ENCODE results near the gene LPAR1. TPM values are rescaled to one million over a fixed set of nuclear protein-coding genes. Genes with fewer than 3 reads are reported as not detected.

Gene LPAR1
- total and polyA plus RNA-seq, 9 of the 15 experiments (the other 6 are each of a cell fraction or from before 2014, with no cell fraction given), result 0.13 TPM; not detected in 8

GRCh38 chr9:111013707-111014106 is 24.6 kb downstream of the LPAR1 start:
- H3K9me3 ChIP-seq (replicated peaks; ENCODE audit: control insufficient read depth, insufficient read depth, low read depth, low read length), result no peaks in the 10 kb centered on the region
- H3K9ac ChIP-seq (ENCODE audit: insufficient read depth in 1 of 2, low read depth in 2 of 2, low read length in 2 of 2), result no peak overlapping the region
- 0% methylated on average over 1 of the region's 1 CpG for WGBS (ENCODE audit: insufficient coverage, low coverage, missing lambda C conversion rate)
- no peak overlapping the region for H3K4me2 ChIP-seq (ENCODE audit: insufficient read depth, low read length)
- no peaks in the 10 kb centered on the region for H3K36me3 ChIP-seq (ENCODE audit: control insufficient read depth, insufficient read depth, low read length)
- ChIA-PET POLR2A (no interaction called here), CTCF (ENCODE audit: low intra/inter-chr PET ratio) (no interaction called here)
- no peaks in the 10 kb centered on the region for H4K20me1 ChIP-seq (replicated peaks; ENCODE audit: control insufficient read depth, insufficient read depth, low read length)
- H3K4me3 ChIP-seq, result no peak overlapping the region
- no peak overlapping the region for H2AFZ ChIP-seq (ENCODE audit: low read depth, low read length)
- no peaks in the 10 kb centered on the region for H3K4me1 ChIP-seq (replicated peaks in 1 of 2; ENCODE audit: control insufficient read depth in 2 of 2, insufficient read depth in 2 of 2, low read length in 2 of 2)
- in situ Hi-C loops (cut with MboI) (no loop called here), intact Hi-C loops (cut with micrococcal nuclease) (no loop called here)
- DNase-seq (ENCODE audit: extremely low read depth in 1 of 4, low spot score in 3 of 4) (no peak), ATAC-seq (no peak), FAIRE-seq (no peak)
- BruUV-seq (replicated peaks), result no TSS peak
- no peaks in the 10 kb centered on the region for H3K79me2 ChIP-seq (ENCODE audit: control insufficient read depth, insufficient read depth, low read length)
- H3K9me1 ChIP-seq (ENCODE audit: control insufficient read depth, insufficient read depth, low read length), result no peaks in the 10 kb centered on the region
- H3K27me3 ChIP-seq (ENCODE audit: control insufficient read depth in 2 of 2, insufficient read depth in 2 of 2, low read length in 2 of 2), result no peaks in the 10 kb centered on the region
- no peak overlapping the region for H3K27ac ChIP-seq (ENCODE audit: extremely low read depth, low read depth, low read length)
- TF ChIP-seq E2F8 (IDR thresholded peaks at IDR 0.05; ENCODE audit: low read depth, partially characterized antibody) (no peak), ETV1 (tag; conservative IDR thresholded peaks at IDR 0.05; ENCODE audit: low read depth) (no peak), SP1 (CRISPR knock-in tag; IDR thresholded peaks at IDR 0.05) (no peak), BRF1 (IDR thresholded peaks at IDR 0.05; ENCODE audit: borderline replicate concordance, extremely low read depth, insufficient read length) (no peak), XRCC4 (IDR thresholded peaks at IDR 0.05; ENCODE audit: extremely low read depth, insufficient read depth, insufficient read length) (no peak), ETS1 (conservative IDR thresholded peaks at IDR 0.05; ENCODE audit: control insufficient read depth, low read depth, low read length) (no peak), FOXA1 (IDR thresholded peaks at IDR 0.05; ENCODE audit: borderline replicate concordance) (no peak), FIP1L1 (IDR thresholded peaks at IDR 0.05; ENCODE audit: low read depth, low read length, poor library complexity, severe bottlenecking) (no peak), FOXP1 (CRISPR knock-in tag; IDR thresholded peaks at IDR 0.05) (no peak)
- TF ChIP-seq, protein P1, sequence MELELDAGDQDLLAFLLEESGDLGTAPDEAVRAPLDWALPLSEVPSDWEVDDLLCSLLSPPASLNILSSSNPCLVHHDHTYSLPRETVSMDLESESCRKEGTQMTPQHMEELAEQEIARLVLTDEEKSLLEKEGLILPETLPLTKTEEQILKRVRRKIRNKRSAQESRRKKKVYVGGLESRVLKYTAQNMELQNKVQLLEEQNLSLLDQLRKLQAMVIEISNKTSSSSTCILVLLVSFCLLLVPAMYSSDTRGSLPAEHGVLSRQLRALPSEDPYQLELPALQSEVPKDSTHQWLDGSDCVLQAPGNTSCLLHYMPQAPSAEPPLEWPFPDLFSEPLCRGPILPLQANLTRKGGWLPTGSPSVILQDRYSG (tag; conservative IDR thresholded peaks at IDR 0.05; ENCODE audit: low read depth), result no peak
- TF ChIP-seq, protein P2, sequence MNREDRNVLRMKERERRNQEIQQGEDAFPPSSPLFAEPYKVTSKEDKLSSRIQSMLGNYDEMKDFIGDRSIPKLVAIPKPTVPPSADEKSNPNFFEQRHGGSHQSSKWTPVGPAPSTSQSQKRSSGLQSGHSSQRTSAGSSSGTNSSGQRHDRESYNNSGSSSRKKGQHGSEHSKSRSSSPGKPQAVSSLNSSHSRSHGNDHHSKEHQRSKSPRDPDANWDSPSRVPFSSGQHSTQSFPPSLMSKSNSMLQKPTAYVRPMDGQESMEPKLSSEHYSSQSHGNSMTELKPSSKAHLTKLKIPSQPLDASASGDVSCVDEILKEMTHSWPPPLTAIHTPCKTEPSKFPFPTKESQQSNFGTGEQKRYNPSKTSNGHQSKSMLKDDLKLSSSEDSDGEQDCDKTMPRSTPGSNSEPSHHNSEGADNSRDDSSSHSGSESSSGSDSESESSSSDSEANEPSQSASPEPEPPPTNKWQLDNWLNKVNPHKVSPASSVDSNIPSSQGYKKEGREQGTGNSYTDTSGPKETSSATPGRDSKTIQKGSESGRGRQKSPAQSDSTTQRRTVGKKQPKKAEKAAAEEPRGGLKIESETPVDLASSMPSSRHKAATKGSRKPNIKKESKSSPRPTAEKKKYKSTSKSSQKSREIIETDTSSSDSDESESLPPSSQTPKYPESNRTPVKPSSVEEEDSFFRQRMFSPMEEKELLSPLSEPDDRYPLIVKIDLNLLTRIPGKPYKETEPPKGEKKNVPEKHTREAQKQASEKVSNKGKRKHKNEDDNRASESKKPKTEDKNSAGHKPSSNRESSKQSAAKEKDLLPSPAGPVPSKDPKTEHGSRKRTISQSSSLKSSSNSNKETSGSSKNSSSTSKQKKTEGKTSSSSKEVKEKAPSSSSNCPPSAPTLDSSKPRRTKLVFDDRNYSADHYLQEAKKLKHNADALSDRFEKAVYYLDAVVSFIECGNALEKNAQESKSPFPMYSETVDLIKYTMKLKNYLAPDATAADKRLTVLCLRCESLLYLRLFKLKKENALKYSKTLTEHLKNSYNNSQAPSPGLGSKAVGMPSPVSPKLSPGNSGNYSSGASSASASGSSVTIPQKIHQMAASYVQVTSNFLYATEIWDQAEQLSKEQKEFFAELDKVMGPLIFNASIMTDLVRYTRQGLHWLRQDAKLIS (CRISPR knock-in tag; IDR thresholded peaks at IDR 0.05), result no peak
- TF ChIP-seq, protein P3, sequence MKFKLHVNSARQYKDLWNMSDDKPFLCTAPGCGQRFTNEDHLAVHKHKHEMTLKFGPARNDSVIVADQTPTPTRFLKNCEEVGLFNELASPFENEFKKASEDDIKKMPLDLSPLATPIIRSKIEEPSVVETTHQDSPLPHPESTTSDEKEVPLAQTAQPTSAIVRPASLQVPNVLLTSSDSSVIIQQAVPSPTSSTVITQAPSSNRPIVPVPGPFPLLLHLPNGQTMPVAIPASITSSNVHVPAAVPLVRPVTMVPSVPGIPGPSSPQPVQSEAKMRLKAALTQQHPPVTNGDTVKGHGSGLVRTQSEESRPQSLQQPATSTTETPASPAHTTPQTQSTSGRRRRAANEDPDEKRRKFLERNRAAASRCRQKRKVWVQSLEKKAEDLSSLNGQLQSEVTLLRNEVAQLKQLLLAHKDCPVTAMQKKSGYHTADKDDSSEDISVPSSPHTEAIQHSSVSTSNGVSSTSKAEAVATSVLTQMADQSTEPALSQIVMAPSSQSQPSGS (CRISPR knock-in tag; IDR thresholded peaks at IDR 0.05), result no peak

Measured in K562 (cell line).